Kidney epithelial cell (primary cell): Measurements from ENCODE around the gene SNRK. TPM values are rescaled to one million over a fixed set of nuclear protein-coding genes. Genes with fewer than 3 reads are reported as not detected.

ENCODE experiments used
- DNase-seq: peaks from one replicate; pipeline ENCODE4 v3.0.0-alpha.2; 2010; ENCODE audit warnings: low read depth
- H3K27me3 ChIP-seq: 2 replicates; pipeline ENCODE4 v1.6.0; 2011; ENCODE audit warnings: low read length; ENCODE audit not compliant: control insufficient read depth, insufficient read depth
- H3K36me3 ChIP-seq: 2 replicates; pipeline ENCODE4 v1.5.1; 2011; ENCODE audit warnings: low read length; ENCODE audit not compliant: control insufficient read depth, insufficient read depth
- H3K4me3 ChIP-seq: 2 replicates; pipeline ENCODE4 v1.5.1; 2011; ENCODE audit warnings: low read depth, mild to moderate bottlenecking, control low read depth, low read length
- total RNA-seq: library from RNA; depleted of rRNA; stranded (reverse); fragments of >200 nt; gene quantifications from 2 replicates; pipeline ENCODE4 v1.2.3, GENCODE V29; 2015
- TF ChIP-seq, protein P1 (sequence below): IDR thresholded peaks from 2 replicates; pipeline ENCODE4 v1.5.1; 2011; ENCODE audit warnings: mild to moderate bottlenecking, moderate library complexity, low read length, control low read depth, inconsistent platforms; ENCODE audit not compliant: insufficient read depth, poor library complexity, severe bottlenecking

SNRK gene
- total RNA-seq, 1 donor from 2014 or later: 25.0 TPM

DNA sequence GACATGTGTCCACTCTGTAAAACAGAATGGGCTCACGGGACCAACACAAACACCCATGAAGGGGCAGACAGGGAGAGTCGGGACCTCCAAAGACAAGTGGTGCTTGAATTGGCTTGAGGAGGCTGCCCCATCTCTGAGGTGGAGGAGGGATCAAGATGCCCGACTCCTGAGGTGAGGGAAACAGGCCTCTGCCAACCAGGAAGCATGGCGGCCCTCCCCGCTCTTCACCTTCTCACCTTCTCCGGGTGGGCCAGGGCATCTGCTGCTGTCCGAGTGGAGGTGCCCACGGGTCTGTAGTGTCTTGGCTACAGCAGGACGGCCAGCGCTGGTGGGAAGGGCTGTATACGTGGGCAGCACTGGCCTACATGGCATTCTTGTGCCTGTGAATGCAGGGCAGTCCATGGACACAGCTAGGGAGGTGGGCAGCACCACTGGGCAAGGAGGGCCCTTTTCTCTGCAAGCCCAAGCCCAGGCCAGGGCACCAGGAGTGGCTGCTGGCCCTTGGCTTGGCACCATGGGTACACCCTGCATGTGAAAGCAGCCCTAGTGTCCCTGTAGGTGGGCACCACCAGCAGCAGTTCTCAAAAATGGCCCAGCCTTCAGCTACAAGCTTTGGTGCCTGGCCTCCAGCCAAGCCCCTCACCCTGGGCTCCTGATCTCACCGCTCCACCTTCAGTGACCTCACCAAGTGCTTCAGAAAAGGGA lies 79.4 kb downstream of the SNRK start:
- H3K36me3 ChIP-seq: no peaks in the 10 kb centered on the region
- no peak overlapping the region for H3K4me3 ChIP-seq
- DNase-seq: no peak
- H3K27me3 ChIP-seq: no peaks in the 10 kb centered on the region
- TF ChIP-seq, protein P1, sequence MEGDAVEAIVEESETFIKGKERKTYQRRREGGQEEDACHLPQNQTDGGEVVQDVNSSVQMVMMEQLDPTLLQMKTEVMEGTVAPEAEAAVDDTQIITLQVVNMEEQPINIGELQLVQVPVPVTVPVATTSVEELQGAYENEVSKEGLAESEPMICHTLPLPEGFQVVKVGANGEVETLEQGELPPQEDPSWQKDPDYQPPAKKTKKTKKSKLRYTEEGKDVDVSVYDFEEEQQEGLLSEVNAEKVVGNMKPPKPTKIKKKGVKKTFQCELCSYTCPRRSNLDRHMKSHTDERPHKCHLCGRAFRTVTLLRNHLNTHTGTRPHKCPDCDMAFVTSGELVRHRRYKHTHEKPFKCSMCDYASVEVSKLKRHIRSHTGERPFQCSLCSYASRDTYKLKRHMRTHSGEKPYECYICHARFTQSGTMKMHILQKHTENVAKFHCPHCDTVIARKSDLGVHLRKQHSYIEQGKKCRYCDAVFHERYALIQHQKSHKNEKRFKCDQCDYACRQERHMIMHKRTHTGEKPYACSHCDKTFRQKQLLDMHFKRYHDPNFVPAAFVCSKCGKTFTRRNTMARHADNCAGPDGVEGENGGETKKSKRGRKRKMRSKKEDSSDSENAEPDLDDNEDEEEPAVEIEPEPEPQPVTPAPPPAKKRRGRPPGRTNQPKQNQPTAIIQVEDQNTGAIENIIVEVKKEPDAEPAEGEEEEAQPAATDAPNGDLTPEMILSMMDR: no peak

DNA sequence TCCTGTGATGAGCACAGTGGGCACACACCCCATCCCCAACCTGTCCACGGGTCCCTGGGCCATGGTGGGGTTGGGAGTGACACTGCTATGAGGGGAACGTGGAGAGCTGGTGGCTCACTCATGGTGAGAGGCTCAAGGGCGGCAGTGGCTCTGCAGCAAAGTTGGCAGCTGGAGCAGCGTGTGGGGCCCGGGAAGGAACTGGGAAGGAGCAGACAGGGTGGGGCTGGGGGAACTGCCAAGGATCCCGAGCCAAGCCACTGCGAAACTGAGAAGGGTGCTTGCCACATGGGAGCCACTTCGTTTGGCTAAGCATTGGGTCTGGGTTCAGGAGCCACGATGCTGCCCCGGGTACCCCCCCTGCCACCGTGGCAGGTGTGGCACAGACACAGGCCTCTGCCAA lies 80.1 kb downstream of the SNRK start:
- DNase-seq: no peak
- Histone ChIP-seq H3K4me3 (no peak overlapping the region), H3K36me3 (no peaks in the 10 kb centered on the region), H3K27me3 (no peaks in the 10 kb centered on the region)
- TF ChIP-seq, protein P1: no peak

DNA sequence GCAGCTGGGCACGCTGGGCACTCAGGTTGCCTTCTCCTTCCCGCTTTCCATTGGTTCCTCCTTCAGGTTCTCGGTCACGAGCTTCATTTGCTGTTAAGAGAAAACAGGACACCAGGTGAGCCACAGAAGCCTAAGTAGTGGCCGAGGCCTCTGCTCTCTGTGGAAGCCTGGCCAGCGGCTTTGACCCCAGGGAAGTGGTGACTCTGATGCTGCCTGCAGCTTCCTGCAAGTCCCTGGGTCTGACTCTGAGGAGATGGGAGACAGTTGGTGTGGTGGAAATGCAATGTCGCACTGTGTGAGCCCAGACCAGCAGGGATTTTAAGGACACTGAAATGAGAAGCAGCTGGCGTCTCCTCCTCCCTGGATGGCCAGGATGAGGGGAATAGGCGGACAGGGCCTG lies 80.5 kb downstream of the SNRK start:
- no peak overlapping the region for H3K4me3 ChIP-seq
- no peaks in the 10 kb centered on the region for H3K27me3 ChIP-seq
- no peak for DNase-seq
- no peaks in the 10 kb centered on the region for H3K36me3 ChIP-seq
- TF ChIP-seq, protein P1: no peak

DNA sequence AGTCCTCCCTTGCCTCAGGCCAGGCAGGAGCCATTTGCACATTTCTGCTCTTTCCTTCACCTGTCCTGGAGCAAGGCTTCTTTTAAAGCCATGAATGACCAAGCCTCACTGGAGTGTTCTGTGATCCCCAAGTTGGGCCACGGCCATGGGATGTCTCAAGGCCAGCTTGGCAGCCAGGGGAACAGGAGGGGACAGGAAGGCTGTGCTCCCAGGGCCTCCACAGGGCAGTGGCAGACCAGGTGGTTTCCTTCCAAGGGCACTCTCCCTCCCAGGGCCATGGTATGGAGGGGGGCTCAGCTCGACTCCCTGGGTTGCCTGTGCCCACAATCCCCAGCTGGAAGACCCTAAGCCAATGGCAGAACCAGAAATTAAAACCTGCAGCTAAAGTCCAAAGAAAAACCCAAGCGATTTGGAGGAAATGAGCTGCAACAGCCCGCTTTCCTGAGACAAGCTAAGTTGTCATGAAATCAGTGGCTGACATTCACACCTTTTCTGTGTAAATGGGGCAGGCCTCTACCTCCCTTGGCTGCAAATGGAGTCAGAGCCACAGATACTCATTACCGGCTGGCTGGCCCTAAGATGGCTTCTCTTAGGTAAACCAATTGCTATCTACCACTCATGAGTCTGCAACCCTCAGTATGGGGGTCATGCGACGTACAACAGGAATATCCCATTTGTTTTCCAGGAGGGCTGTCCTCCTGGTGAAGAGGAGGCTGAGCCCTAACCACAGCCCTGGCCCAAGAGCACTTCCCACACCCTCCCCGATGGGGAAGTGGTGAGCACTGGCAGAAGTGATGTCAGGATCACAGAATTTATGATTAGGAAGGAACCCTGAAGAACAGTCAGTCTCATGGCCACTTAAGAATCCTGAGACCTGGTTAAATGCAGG lies 83.3 kb downstream of the SNRK start:
- Histone ChIP-seq H3K27me3 (no peaks in the 10 kb centered on the region), H3K4me3 (no peak overlapping the region), H3K36me3 (no peaks in the 10 kb centered on the region)
- no peak for DNase-seq
- TF ChIP-seq, protein P1: no peak

DNA sequence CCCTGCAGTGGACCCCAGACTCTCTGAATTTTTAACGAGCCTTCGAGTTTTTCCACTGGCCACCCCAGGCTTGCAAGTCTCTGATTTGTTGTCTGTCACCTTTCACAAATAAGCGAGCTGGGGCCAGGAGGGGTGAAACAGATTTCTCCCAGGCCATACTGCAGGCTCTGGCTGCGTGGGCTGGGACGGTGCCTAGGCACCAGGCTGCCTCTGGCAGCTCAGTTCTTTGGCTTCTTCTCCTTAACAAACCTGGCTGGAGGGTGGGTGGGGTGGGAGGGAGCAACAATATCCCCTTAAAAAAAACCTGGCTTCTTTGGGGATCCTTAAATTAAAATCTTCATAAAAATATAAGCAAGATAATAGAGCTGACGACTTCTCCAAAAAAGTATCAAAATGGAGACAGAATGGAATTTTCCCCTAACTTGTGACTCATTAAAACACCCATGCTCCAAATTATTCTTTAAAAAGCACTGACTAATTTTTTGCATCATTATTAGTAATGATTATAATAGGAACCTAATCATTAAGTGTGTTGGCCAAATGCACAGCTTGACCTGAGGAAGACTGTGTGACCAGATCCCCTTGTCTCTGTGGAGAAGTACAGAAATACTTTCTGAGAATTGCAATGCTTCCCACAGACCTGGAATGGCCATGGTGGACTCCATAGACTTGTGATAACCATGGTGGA lies 84.1 kb downstream of the SNRK start:
- Histone ChIP-seq H3K4me3 (no peak overlapping the region), H3K36me3 (no peaks in the 10 kb centered on the region), H3K27me3 (no peaks in the 10 kb centered on the region)
- no peak for DNase-seq
- TF ChIP-seq, protein P1: no peak
